HG03457 (cell line): ENCODE measurements around the gene TMEM255B.
"Not testable (repeated sequence)": the region's sequence is repeated elsewhere in the genome, so short reads cannot be mapped to it uniquely, and the experiment has no call there.

Source experiments
- ATAC-seq: cut with Tn5 transposase; IDR thresholded peaks from one replicate; pipeline ENCODE4 v1.9.1; 2021; ENCODE audit warnings: moderate number of reproducible peaks; ENCODE audit not compliant: unreplicated experiment

The TMEM255B gene

GRCh38 chr13:113734099-113734825 lies 24.8 kb upstream of the TMEM255B start:
- no peak for ATAC-seq

- ATAC-seq = no peak
These were observed 24.2 kb upstream of the TMEM255B start for GRCh38 chr13:113734826-113735125.

GRCh38 chr13:113735194-113735593 lies 23.8 kb upstream of the TMEM255B start:
- no peak for ATAC-seq

GRCh38 chr13:113735750-113736149 lies 23.3 kb upstream of the TMEM255B start:
- no peak for ATAC-seq

- ATAC-seq = no peak
These were observed 22.7 kb upstream of the TMEM255B start for GRCh38 chr13:113736258-113736731.

GRCh38 chr13:113737803-113738202 lies 21.2 kb upstream of the TMEM255B start:
- no peak for ATAC-seq

- ATAC-seq = no peak
These were observed 19.3 kb upstream of the TMEM255B start for GRCh38 chr13:113739527-113740285.

GRCh38 chr13:113740286-113740556 lies 18.8 kb upstream of the TMEM255B start:
- ATAC-seq = no peak

- no peak for ATAC-seq
These were observed 18.4 kb upstream of the TMEM255B start for GRCh38 chr13:113740661-113741060.

GRCh38 chr13:113741191-113741668 lies 17.8 kb upstream of the TMEM255B start:
- ATAC-seq = no peak

- ATAC-seq = no peak
These were observed 17.0 kb upstream of the TMEM255B start for GRCh38 chr13:113742000-113742441.

GRCh38 chr13:113742445-113743120 lies 16.4 kb upstream of the TMEM255B start:
- ATAC-seq = no peak

- no peak for ATAC-seq
These were observed 15.4 kb upstream of the TMEM255B start for GRCh38 chr13:113743366-113744195.

GRCh38 chr13:113744197-113745000 lies 14.6 kb upstream of the TMEM255B start:
- ATAC-seq = no peak

GRCh38 chr13:113745059-113745458 lies 14.0 kb upstream of the TMEM255B start:
- ATAC-seq = no peak

- ATAC-seq = not testable (repeated sequence)
These were observed 13.4 kb upstream of the TMEM255B start for GRCh38 chr13:113745500-113746142.

- no peak for ATAC-seq
These were observed 12.9 kb upstream of the TMEM255B start for GRCh38 chr13:113746143-113746525.

GRCh38 chr13:113746671-113747070 lies 12.4 kb upstream of the TMEM255B start:
- ATAC-seq = no peak

GRCh38 chr13:113747291-113747833 lies 11.7 kb upstream of the TMEM255B start:
- no peak for ATAC-seq
